ENCODE data around the gene NPRL2. TPM values are rescaled to one million over a fixed set of nuclear protein-coding genes. Genes with fewer than 3 reads are reported as not detected.

NPRL2 gene
- total and polyA plus RNA-seq, 2 of the 13 experiments (the other 11 are each of a cell fraction or from before 2014, with no cell fraction given), result 30.6 to 51.4 TPM

- TF ChIP-seq AHDC1 (CRISPR knock-in tag; IDR thresholded peaks at IDR 0.05; ENCODE audit: borderline replicate concordance) (peak; percentile 62; the same call in 1 of the 2 replicates), ZBTB26 (CRISPR knock-in tag; IDR thresholded peaks at IDR 0.05; ENCODE audit: borderline replicate concordance) (no peak), RERE (CRISPR knock-in tag; IDR thresholded peaks at IDR 0.05; ENCODE audit: low read depth) (no peak), ZBTB42 (CRISPR knock-in tag; IDR thresholded peaks at IDR 0.05) (peak; percentile 81; the same call in 1 of the 2 replicates), THYN1 (CRISPR knock-in tag; IDR thresholded peaks at IDR 0.05; ENCODE audit: borderline replicate concordance, low read depth) (no peak; the same call in 1 of the 2 replicates), ZBTB7B (CRISPR knock-in tag; IDR thresholded peaks at IDR 0.05) (peak; percentile 74), JARID2 (CRISPR knock-in tag; IDR thresholded peaks at IDR 0.05; ENCODE audit: insufficient replicate concordance) (no peak), HNRNPLL (IDR thresholded peaks at IDR 0.05; ENCODE audit: low read depth, low read length, poor library complexity, severe bottlenecking) (peak; percentile 34), MXD4 (CRISPR knock-in tag; IDR thresholded peaks at IDR 0.05) (0 out of 2 replicates have a peak, but pooled peaks have one; percentile 50), ZNF761 (CRISPR knock-in tag; conservative IDR thresholded peaks at IDR 0.05) (peak; percentile 56; the same call in 1 of the 2 replicates), ZNF382 (CRISPR knock-in tag; IDR thresholded peaks at IDR 0.05; ENCODE audit: borderline replicate concordance) (no peak), ZNF879 (CRISPR knock-in tag; IDR thresholded peaks at IDR 0.05) (no peak), RFXAP (CRISPR knock-in tag; IDR thresholded peaks at IDR 0.05; ENCODE audit: borderline replicate concordance) (peak; percentile 68; the same call in 1 of the 2 replicates)
These were observed 47.4 kb downstream of the NPRL2 start, which contains the start of gene HYAL1 (continued) for GRCh38 chr3:50303013-50303815.

All from HepG2 (cell line).